ENCODE data around the gene FARSB.
"Not testable (repeated sequence)": the region's sequence is repeated elsewhere in the genome, so short reads cannot be mapped to it uniquely, and the experiment has no call there.

FARSB gene

DNA sequence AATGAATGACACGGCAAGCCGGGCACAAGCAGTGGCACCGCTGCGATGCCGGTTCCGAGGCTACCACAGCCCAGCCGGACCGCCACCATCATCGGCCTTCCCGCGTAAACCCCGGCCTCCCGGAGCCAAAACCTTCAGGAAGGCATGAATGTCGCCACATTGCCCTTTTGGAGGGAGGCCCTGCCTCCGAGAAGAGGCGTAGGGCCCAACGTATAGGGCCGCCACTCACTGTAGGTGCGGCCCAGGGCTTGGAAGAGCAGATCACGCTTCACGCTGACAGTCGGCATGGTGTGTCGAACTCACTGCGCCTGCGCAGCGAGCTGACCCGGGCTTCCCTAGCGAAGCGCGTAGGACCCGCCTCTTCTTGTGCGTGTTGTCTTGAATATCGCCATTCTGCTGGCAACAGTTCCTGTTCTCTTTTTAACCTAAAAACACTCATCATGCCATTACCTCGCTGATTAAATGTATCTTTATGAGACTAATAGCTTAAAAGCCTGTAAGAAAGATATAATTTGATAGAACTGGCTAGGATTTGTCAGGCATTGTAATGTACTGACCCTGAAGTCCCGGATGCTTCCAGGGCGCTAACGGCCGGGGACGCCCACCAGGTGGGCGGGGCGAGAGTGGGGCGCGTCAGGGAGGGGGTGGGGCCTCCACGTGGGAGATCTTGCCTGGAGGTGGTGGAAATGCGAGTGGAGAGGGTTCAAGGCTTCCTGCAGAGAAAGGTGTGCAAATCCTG, at the start of gene FARSB:
Gene FARSB, minus strand, starts transcription at position 306 of the 739 bp plus-strand sequence. Its CDS starts 19 bp downstream, at position 287.
- DNase-seq: peak; percentile 70 to 73

DNA sequence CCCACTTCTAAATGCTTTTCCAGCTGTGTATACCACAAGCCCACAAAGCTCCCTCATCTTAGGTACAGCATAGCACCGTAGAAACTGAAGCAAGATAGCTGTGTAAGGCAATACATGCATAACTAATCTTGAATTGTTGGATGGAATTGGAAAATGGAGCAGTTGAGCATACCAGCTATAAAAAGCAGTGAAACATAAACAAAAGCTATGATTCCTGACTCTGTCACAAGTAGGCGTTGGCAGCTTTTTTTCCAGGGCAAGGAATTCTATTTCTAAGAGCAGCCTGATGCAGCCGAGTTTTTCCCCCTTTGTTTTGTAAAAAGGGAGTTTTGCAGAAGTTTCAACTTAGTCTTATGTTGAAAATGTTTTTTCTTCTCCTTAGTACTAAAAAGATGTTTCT, 48.0 kb upstream of the FARSB start:
- no peak for DNase-seq

DNA sequence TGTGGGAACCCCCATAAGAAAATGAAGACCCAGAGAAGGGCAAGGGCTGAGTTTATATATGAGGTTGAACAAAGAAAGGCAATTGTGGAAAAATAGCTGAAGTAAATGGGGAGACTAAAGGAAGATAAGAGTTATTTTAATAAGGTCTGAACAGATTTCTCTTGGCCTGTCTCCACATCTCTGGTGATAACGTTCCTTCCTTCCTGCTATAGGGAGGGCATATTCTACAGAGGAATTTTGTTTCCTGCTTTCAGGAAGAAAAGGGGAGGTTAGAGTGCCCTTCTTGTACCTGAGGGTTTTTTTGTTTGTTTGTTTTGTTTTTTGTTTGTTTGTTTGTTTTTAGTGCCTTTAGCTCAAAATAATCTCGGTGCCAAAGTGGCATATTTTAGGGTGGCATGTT, 47.2 kb upstream of the FARSB start:
- no peak for DNase-seq

DNA sequence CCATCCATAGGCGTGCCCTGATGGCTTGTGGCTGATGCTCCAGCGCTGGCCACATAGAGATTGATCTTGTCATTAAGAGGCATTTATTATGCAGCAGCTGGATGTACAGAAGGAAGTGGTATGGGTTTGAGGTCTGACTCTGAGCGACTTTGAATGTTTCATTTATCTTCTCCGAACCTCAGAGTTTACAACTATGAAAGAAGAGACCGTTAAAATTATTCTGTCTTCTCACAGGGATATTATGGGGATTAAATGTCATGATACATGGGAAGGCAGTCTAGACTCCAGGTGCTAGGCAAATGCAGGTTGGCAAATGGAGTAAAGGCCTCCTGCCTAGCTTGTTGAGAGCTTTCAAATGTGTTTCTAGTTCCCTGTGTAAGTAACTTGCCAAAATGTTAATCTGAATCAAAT, 45.8 kb upstream of the FARSB start:
- DNase-seq: no peak

DNA sequence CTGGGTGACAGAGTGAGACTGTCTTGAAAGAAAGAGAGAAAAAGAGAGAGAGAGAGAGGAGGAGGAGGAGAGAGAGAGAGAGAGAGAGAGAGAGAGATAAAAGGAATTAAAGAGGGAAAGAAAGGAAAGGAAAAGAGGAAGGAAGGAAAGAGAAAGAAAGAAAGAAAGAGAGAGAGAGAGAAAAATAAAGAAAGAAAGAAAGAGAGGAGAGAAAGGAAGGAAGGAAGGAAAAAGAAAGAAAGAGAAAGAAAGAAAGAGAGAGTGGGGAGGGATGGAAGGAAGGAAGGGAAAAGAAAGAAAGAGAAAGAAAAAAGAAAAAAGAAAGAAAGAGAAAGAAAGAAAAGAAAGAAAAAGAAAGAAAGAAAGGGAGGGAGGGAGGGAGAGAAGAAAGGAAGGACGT, 45.3 kb upstream of the FARSB start:
- no peak for DNase-seq

DNA sequence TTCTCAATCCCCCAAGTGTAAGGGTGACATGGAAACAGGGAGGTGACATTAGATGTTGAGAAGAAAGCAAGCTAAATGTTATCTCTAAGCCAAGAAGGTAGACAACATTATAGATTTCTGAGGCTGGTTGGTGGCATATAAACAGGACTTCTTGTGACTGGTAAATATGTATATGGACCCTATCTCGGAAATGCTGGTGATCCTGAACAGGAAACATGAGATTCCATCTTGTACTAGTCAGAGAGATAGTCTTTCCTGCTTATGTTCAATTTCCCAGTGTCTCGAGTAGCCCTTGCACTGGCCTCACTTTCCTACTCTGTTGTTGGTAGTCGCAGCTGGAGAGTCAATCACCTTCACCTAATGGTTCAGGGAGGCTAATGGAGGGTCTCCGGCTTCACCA, 42.4 kb upstream of the FARSB start:
- no peak for DNase-seq

DNA sequence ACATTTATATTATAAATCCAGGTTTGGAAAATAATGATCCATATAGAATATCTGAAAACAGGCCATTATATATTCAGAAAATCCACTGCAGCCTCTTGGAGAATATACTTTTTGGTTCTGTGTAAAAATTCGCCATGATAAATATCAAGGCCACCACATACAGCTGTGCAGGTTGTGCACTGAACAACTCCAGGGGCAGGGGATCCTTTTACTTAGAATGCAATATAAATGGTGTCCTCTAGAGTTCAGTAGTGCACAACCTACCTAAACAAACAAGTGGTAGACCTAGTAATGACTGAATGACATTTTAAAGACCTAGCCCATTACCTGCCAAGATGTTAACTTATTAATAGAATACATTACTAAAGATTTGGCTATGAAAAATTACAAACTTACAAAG, 37.9 kb upstream of the FARSB start:
- peak; percentile 6 to 11 for DNase-seq

DNA sequence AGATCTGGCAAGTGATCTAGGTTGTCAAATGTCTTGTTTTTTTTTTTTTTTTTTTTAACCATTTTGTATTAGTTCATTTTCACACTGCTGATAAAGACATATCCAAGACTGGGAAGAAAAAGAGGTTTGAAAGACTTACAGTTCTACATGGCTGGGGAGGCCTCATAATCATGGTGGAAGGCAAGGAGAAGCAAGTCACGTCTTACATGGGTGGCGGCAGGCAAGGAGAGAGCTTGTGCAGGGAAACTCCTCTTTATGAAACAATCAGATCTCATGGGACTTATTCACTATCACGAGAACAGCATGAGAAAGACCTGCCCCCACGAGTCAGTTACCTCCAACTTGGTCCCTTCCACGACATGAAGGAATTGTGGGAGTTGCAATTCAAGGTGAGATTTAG, 37.5 kb upstream of the FARSB start:
- not testable (repeated sequence) for DNase-seq

DNA sequence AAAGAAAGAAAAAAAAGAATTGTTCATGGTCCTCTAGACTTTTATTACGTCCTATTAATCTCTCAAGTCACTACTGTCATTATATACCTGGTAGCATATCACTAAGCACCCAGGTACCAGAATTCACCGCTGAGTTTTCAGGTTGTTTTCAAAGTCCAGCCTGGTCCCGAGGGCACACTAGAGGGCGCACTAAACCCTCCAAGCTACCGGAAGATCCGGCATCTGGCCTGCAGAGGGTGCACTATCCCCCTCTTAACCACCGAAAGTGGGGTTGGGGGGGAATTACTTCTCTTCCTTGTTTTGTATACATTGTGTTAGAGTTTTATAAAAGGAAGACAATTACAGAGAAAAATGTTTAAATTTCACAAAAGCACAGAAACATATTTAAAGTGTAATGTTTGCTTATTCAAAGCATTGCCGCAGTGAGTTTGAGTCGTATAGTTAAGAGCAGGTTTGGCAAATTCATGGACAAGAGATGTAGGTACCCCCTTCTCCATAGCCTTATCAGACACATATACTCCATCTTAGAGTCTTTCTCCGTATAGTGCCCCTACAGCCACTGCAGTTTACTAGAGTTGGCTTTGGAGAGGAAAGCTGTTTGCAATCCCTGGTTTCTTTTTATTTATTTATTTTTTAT, 34.8 kb upstream of the FARSB start:
- peak; percentile 56 to 62 for DNase-seq

DNA sequence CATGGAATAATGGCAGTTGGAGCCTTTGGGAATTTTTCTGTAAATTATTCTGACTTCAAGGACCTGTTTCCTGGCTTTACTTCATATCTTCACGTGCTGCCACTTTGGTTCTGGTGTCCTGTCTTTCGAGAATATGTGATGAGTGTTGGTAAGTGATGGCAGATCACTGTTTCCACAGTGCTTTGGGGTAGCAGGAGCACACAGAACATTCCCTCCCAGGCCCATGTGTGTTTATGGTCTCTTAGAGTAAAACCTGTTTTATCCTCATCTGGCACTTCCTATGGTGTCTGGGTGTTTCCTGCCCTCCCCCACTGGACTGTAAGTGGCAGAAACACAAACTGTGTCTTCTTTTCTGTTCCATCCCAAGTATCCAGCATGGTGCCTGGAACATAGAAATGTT, 33.4 kb upstream of the FARSB start:
- DNase-seq: no peak

DNA sequence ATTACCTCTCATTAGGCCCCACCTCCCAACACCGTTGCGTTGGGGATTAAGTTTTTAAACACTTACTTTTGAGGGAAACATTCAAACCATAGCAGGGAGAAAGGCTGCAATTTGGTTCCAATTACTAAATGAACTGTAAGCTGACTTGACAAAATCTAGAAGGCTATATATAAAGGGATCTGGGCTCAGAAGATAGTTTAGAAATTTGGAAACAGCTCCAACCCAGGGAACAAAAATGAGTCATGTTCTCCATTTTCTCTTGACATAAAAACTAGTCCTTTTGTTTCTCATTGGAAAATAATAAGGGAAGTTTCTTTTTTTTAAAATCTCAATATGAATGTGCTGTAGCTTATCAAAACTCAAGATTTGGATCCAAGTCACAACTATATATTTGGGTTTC, 33.0 kb upstream of the FARSB start:
- DNase-seq: no peak

DNA sequence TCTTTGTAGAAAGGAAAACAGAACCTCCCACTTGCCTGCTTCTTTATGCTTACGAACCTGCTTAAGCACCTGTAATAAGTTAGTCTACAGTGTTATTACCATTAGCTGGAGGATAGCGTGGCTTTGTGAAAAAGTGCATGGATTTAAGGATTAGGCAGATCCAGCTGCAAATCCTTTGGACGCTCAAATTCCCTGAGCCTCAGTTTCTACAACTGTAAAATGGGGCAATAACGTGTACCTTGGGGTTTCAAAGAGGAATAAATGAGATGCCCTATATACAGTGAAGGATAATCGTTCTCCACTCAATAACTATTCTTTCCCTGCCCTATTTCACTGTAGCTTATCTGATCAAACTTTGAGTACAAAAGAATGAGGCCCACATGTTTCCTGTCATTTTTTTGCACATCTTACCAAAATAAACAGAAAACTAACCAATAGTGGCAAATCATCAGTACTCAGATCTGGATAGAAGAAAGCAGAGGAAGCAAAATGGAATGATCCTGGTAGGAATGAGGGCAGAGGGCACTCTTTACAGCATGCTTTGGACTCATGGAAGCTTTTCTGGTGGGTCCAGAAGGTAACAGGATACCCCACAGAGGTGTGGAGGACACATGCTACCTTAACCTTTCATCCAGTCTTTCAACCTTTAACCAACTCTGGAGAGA, 30.3 kb upstream of the FARSB start:
- DNase-seq: no peak

DNA sequence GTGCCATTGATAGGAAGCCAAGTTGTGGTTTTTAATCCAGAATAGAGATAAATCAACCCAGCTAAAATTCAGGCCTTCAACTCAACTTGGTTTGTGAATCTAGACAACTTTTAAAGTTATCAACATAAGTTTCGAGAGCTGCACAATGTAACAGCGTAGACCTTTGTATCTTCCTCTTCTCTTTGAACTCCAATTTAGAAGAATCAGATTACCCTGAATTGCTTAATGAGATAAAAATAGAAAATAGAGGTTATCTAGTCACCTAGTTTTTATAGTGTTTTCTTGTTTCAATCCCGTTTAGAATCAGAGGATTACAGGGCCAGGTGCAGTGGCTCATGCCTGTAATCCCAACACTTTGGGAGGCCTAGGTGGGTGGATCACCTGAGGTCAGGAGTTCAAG, 27.9 kb upstream of the FARSB start:
- no peak for DNase-seq

DNA sequence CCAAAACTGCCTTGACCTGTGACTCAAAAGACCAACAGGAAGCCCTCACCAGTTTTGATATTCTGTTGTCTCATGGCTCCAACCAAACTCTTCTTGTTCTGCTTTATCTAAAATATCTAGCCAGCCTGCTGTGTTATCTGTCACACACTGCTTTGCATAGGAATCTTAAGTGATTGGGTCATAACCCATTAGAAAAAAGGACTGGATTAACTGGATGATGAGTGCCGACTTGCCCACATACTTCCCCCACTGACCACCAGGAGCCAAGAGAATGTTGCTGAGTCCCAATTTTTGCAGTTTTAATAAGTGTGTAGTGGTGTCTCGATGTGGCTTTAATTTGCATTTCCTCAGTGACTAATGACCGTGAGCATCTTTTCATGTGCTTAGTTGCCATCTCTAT, 22.1 kb upstream of the FARSB start:
- DNase-seq: no peak

DNA sequence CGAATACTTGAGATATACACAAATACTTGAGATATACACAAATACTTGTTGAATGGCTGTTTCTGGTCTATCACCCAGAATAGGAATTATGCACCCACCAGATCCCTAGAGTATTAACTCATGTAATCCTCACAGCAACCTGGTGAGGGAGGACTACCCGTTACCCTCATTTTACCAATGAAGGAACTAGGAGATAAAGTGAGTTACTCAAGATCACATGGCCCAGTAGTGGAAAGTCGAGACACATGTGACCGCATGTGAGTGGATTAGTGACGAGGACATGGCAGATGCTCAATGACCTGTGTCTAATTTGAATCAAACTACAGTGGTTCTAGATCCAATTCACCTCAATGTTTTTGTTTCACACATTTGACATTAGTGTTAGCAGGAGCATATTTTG, 18.0 kb upstream of the FARSB start:
- DNase-seq: no peak

DNA sequence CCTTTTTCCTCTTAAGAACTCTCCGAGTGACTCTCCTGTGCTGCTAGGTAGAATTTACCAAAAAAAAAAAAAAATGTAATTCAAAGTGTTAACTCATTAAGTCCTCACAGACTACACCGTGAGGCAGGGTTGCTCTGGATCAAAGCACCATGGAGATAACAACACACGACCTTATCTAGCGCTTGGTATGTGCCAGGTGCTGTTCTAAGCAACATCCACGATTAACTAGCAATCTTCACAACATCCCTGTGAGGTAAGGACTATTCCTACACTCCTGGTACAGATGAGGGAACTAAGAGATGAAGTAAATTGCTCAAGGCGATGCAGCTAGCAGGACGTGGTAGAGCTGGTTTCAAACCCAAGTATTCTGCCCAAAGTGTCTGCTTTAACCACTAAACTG, 17.4 kb upstream of the FARSB start:
- DNase-seq: no peak

DNA sequence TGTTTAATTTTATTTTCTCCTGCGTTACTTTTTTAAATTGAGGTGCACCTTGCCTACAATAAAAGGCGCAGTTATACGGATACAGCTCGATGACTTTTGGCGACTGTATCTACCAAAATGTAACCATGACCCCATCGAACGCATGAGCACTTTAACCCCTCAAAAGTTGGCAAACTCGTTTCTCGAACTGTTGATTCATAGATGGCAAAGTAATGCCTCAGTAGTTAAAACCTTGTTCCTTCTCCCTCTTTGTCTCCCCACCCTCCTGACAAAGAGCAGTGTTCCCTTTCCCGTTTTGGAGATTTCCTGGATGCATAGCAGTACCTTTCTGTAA, 16.1 kb upstream of the FARSB start:
- DNase-seq: no peak

DNA sequence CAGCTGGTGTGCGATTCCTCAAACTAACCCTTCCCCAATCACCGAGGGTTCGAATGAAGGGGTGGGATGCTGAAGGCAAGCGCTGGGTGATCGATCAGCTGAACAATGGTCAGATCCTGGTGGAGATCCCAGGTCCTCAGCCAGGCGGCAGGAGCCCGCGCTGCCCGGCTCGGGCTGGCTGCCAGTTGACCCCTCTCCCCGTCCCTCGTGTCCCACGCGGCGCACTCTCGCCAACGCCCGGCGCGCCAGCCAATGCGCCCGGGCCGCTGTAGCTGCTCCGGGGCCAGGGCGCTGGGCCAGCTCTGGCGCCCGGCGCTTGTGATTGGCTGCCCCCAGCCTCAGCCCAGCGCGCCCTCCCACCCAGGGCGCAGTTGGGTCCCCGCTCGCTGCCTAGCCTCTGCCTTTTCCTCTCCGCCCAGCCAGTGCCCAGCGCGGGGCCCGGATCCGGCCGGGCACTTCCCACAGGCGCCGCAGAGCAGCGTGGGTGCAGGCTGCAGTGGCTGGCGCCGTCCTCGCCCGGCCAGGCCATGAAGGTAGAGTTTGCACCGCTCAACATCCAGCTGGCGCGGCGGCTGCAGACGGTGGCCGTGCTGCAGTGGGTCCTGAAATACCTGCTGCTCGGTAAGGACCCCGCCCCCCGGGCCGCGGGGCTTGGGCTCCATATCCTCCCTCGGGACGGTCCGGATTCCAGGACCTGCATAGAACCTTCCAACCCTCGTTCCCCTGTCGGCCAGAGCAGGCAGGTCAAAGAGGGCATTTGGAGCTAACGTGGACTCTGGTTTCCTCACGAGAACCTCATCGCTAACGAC, 15.6 kb upstream of the FARSB start, which contains the start of gene MOGAT1:
Gene MOGAT1, plus strand, starts transcription at position 400 of the 809 bp plus-strand sequence. Its CDS starts 128 bp downstream, at position 528.
- DNase-seq: no peak

DNA sequence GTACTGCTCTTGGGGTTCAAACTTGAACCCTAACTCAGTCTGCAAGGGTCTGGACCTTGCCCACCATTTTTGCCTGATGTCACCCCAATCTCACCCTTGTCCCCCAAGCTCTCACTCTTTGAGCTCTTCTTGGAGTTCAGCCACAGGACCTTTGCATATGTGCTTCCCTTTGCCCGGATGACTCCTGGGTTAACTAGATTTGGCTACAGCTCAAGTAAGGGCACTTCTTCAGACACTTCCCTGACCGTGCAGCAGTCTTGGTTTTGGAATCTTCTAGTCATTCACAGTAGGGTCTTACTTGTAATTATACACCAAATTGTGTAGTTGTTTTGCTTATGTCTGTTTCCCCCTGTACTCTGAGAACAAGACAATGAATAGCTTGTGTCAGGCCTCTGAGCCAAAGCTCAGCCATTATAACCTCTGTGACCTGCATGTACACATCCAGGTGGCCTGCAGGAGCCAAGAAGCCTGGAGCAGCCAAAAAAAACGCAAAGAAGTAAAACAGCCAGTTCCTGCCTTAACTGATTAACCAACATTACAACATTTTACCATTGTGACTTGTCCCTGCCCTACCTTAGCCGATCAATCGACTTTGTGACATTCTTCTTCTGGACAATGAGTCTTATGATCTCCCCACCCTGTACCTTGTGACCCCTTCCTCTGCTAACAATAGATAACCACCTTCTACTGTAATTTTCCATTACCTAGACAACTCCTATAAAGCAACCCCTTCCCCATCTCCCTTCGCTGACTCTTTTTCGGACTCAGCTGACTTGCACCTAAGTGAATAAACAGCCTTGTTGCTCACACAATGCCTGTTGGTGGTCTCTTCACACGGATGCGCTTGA, 14.5 kb upstream of the FARSB start:
- no peak for DNase-seq

DNA sequence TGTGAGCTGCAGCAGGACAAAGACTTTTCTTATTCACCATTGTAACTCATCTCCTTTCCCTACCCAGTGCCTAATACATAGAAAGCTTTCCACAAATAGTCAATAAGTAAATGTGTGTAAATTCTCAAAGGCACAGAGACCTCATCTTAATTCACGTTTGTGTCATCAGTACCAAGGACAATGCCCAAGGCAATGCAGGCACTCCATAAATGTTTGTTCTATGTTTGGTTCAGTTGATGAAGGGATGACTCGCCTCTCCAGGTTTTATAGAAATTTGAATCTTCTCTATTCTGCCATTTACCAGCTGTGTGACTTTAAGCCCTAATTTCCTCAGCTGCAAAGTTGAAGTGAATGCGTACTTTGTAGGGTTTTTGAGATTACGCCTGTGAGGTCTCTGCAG, 13.5 kb upstream of the FARSB start:
- DNase-seq: no peak

DNA sequence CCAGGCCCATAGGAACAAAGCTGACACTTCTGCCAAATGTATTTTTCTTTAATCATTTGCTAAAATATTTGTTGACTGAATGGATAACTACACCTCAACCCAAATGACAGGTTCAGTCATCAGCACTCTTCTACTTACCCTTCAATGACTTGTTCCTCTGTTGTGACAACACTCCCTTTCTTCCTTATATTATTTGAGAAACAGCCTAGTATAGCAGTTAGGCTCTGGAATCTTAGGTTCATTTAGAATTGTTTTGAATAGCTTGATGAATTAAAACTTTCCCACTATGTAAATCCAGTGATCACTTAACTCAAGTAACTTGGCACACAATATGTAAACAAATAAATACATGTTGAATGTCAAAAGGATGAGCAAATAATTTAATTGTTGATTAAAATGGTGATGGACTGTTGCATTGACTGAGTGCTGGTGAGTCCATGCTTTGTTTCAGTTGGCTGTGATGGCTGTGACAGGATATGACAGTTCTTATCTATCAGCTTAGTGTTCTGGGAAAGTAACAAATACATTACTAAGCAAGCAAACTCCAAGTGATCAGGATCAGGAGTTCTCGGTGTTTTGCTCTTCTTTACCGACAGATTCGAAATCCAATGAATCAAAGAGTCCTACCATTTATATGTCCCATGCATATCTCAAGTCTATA, 12.7 kb upstream of the FARSB start:
- DNase-seq: no peak

DNA sequence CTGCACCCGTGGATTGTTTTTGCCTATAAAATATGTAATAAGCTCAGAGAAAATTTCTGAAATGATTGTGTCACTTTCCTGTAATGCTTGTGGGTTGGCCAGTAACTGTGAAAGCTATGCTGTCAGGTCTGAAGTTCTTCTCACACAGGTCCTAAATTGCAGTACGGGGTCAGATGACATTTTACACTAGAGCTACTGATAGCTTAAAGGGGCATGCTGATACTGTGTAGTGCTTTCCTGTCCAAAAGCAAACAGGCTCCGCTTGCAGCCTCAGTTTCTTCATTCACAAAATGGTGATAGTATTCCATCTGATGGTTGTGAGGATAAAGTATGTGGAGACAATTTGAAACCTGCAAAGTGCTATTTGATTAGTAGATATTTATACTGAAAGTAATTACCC, 7.6 kb upstream of the FARSB start:
- no peak for DNase-seq
